ENCODE data around the gene BAIAP2L2.

- TF ChIP-seq POLR2A (IDR thresholded peaks at IDR 0.05) (no peak), CTCF (IDR thresholded peaks at IDR 0.05) (no peak), POLR2AphosphoS5 (IDR thresholded peaks at IDR 0.05; ENCODE audit: insufficient read depth in 1 of 2, low read depth in 1 of 2) (no peak)
Observed at GRCh38 chr22:38108561-38109319, 1.7 kb downstream of the BAIAP2L2 start.
